GM18951 (cell line): ENCODE results near the gene NCOA7.

Source experiments
- POLR2A ChIP-seq: IDR thresholded peaks from 4 replicates; pipeline ENCODE4 v1.6.1; 2011; ENCODE audit warnings: mild to moderate bottlenecking; ENCODE audit not compliant: insufficient read length, insufficient read depth; ENCODE audit errors: extremely low read depth
- in situ Hi-C: fragments of 300-500 bp; cut with MboI; formaldehyde crosslinking; loops from one replicate; pipeline ENCODE4 v1.12.0; 2022; ENCODE audit warnings: low sequenced_read_pairs, mixed read lengths, inconsistent platforms; ENCODE audit not compliant: unreplicated experiment

NCOA7 gene

GRCh38 chr6:125749865-125750691 lies 40.7 kb upstream of the NCOA7 start:
- no peak for TF ChIP-seq POLR2A

GRCh38 chr6:125750692-125751333 lies 39.9 kb upstream of the NCOA7 start:
- in situ Hi-C loops: loop anchor here (25.0 kb wide), 1 partner anchor 239 kb away; no protein-coding TSS in a partner anchor
- TF ChIP-seq POLR2A: no peak

More at GRCh38 chr6:125749865-125750691, 40.7 kb upstream of the NCOA7 start:
- in situ Hi-C loops: loop anchor here (25.0 kb wide), 1 partner anchor 238 kb away; no protein-coding TSS in a partner anchor

GRCh38 chr6:125751334-125751916 lies 39.3 kb upstream of the NCOA7 start:
- TF ChIP-seq POLR2A: no peak
- in situ Hi-C loops: loop anchor here (25.0 kb wide), 1 partner anchor 239 kb away; no protein-coding TSS in a partner anchor

GRCh38 chr6:125752773-125753172 lies 38.0 kb upstream of the NCOA7 start:
- no peak for TF ChIP-seq POLR2A
- in situ Hi-C loops: loop anchor here (25.0 kb wide), 1 partner anchor 240 kb away; no protein-coding TSS in a partner anchor

GRCh38 chr6:125753218-125753936 lies 37.4 kb upstream of the NCOA7 start:
- in situ Hi-C loops: loop anchor here (25.0 kb wide), 1 partner anchor 241 kb away; no protein-coding TSS in a partner anchor
- TF ChIP-seq POLR2A: no peak

- TF ChIP-seq POLR2A: no peak
- in situ Hi-C loops: loop anchor here (25.0 kb wide), 1 partner anchor 242 kb away; no protein-coding TSS in a partner anchor
Measured at GRCh38 chr6:125753937-125754259, 36.9 kb upstream of the NCOA7 start.

- in situ Hi-C loops: loop anchor here (25.0 kb wide), 1 partner anchor 242 kb away; no protein-coding TSS in a partner anchor
- TF ChIP-seq POLR2A: no peak
Measured at GRCh38 chr6:125754566-125754965, 36.2 kb upstream of the NCOA7 start.

- in situ Hi-C loops: loop anchor here (5.0 to 25.0 kb wide), 2 partner anchors 247 to 447 kb away; no protein-coding TSS in a partner anchor
- no peak for TF ChIP-seq POLR2A
Measured at GRCh38 chr6:125759184-125759902, 31.4 kb upstream of the NCOA7 start.

GRCh38 chr6:125759959-125760457 lies 30.8 kb upstream of the NCOA7 start:
- TF ChIP-seq POLR2A: no peak
- in situ Hi-C loops: loop anchor here (5.0 to 25.0 kb wide), 2 partner anchors 248 to 448 kb away; no protein-coding TSS in a partner anchor

- in situ Hi-C loops: loop anchor here (25.0 kb wide), 1 partner anchor 252 kb away; no protein-coding TSS in a partner anchor
- TF ChIP-seq POLR2A: no peak
Measured at GRCh38 chr6:125764121-125764671, 26.6 kb upstream of the NCOA7 start.

GRCh38 chr6:125765944-125766343 lies 24.8 kb upstream of the NCOA7 start:
- no peak for TF ChIP-seq POLR2A
- in situ Hi-C loops: loop anchor here (25.0 kb wide), 1 partner anchor 254 kb away; no protein-coding TSS in a partner anchor
